Midbrain (tissue), 1 donor: ENCODE data around the gene CIAO2B.
"Not testable (repeated sequence)": the region's sequence is repeated elsewhere in the genome, so short reads cannot be mapped to it uniquely, and the experiment has no call there.

Source experiments
- DNase-seq: peaks from one replicate; lab custom pipeline; 2025; lab: John Stamatoyannopoulos, UW

Gene CIAO2B

GRCh38 chr16:66936889-66937554 is 2.8 kb upstream of the CIAO2B start:
- DNase-seq: no peak

DNA sequence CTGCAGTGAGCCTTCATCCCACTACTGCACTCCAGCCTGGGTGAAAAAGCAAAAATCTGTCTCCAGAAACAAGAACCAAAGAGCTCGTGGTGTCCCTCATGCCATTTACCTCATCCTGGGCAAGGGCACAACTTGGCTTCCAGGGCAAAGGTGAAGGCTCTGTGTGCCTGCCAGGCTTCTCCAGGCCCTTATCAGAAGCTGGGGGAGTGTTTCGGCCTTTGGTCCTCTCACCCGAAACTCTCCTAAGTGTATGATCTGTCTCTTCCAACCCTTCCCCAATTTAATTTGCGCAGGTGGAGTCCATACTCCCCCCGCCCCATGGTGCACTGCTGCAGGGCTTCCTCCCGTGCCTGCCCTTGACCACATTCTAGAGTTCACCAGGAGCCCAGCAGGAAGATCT is 2.3 kb upstream of the CIAO2B start:
- DNase-seq: no peak

GRCh38 chr16:66935314-66936011 is 1.3 kb upstream of the CIAO2B start, which contains the start of gene CES2:
Gene CES2 (plus strand): TSS chr16:66935516. CDS start chr16:66935636, 120 bp downstream.
- DNase-seq: no peak

DNA sequence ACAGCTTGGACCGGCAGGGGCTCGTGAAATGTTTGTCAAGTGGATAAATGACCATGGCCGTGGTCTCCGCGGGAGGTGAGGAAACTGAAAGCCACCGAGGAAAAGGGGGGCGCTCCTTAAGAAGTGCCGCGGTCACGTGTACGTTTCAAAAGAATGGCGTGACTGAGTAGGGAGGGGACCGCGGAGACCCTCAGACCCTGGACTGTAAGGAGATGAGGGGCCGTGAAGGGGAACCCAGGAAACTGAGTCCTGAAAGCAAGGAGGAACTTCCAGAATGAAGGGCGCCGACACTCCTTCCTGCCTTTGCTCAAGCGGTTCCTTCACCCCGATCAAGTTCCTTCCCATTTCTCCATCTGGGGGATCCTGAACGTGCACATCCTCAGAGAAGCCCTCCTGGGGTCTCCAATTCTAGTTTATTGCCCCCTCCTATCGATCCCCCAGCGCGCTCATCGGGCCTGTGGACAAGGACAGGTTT is 674 bp upstream of the CIAO2B start:
- DNase-seq: not testable (repeated sequence)

- DNase-seq: no peak
These were observed 445 bp downstream of the CIAO2B start for GRCh38 chr16:66933776-66934137.

- no peak for DNase-seq
These were observed 2.1 kb downstream of the CIAO2B start for GRCh38 chr16:66932076-66932475.

- no peak for DNase-seq
These were observed 2.5 kb downstream of the CIAO2B start for GRCh38 chr16:66931665-66932064.

DNA sequence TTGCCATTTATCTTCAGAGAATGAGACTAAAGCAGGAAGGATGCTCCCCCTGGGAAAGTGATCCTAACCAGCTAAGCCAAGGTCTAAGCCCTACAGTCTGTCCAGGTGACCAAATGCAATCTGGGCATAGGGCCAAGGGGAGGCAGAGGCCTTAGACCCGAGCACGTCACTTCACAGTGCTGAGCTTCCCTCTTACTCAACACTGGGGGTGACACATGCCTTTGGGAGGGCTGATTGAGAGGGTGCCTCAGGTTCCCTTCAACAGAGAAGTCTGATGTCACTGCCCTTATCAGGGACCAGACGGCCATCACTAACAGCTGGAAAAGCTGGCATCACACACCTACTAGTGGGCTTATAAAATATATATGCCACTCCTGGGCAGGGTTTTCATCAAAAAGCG is 4.0 kb downstream of the CIAO2B start:
- no peak for DNase-seq

- DNase-seq: no peak
These were observed 5.4 kb downstream of the CIAO2B start for GRCh38 chr16:66928702-66929388.

DNA sequence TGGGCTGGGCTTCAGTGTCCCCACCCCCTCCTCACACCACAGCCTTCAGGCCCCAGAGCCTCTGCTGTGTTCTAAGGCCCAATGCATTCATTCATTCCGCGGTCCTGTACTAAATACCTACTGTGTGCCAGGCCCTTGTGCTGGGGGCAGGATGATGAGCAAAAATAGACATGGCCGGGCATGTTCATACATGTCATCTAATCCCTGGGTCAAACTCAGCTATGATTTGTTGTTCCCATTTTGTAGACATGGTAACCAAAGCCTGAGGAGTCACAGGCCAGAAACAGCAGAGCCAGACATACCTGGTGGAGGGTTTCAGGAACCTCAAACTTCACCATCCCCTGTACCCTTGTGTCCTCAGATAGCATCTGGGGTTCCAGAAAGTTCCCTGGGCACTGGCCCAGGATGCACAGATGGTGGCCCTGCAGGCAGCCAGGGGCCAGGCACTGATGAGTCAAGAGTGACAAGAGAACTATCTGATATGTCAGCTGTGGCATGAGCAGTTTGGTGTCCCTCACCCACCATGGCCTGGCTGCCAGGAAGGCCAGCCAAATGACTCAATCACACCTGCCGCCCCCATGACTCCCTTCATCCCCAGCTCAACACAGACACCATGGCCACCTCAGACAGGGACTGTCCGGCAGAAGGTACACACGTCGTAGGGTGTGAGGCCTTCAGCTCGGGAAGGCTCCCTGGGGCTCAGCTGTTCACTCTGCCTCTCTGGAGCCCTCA is 6.1 kb downstream of the CIAO2B start:
- DNase-seq: no peak

DNA sequence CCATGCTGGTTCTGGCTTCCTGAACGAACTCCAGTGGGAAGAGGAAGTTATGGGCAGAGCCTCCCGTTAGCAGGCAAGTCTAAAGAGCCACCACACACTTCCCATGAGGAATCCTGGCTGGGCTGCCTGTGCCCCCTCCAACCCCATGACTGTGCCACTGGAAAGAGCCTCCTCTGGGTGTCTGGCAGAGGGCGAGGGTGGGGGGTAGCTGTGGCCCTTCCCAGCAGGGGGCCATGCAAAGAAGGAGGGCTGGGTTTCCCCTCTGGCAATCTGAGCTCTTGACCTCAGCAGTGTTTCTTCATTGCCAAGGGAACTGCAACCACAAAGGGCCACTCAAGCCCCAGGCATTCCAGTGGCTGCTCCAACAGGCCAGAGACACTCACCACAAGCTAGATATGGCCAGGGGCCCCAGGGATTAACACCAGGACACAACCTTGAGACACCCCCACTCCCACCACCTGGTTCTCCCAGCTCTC is 7.2 kb downstream of the CIAO2B start:
- no peak for DNase-seq

GRCh38 chr16:66926171-66926947 is 7.8 kb downstream of the CIAO2B start:
- peak; percentile 45 for DNase-seq

GRCh38 chr16:66925322-66925840 is 8.8 kb downstream of the CIAO2B start, which contains the start of gene RRAD:
Gene RRAD (minus strand): TSS chr16:66925535. CDS start chr16:66925179, 356 bp downstream.
- DNase-seq: peak; percentile 27

- DNase-seq: no peak
These were observed 9.5 kb downstream of the CIAO2B start for GRCh38 chr16:66924527-66925321.

GRCh38 chr16:66923866-66924265 is 10.3 kb downstream of the CIAO2B start:
- DNase-seq: no peak

DNA sequence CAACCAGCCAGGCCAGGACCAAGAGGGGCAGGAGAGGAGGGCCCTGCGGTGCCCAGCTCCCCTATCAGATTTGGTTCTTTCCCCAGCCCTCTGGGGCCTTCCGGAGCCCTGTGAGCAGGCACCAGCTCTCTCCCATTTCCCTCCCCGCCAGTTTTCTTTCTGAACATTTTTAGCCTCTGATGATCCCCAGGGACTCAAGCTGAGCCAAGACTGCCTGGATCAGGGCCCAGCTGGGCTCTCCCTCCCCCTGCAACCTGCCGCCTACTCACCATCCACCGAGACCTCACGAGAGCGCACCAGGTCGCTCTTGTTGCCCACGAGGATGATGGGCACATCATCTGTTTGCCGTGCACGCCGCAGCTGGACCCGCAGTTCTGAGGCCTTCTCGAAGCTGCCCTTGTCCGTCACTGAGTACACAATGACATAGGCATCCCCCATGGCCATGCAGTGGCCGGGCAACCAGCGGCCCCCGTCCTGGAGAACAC is 10.9 kb downstream of the CIAO2B start:
- peak; percentile 22 for DNase-seq

GRCh38 chr16:66921729-66922450 is 12.3 kb downstream of the CIAO2B start:
- DNase-seq: no peak

- DNase-seq: no peak
These were observed 13.1 kb downstream of the CIAO2B start for GRCh38 chr16:66920924-66921680.

DNA sequence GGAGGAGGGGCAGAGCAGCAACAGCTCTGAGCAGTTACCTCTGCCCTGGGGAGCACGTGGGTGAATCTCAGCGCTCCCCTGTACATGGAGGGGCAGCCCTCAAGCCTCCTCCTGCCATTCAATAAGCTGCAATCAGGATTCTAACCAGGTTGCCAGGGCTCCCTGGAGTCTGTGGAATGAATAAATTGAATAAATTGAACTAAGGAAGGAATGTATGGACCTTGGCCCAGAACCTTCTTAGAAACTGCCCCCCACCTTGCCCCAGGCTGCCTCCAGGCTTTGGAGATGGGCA is 14.0 kb downstream of the CIAO2B start:
- DNase-seq: no peak
